ENCODE results near the gene PHF19. TPM values are rescaled to one million over a fixed set of nuclear protein-coding genes. Genes with fewer than 3 reads are reported as not detected.

The PHF19 gene
- polyA plus RNA-seq, 1 donor from 2014 or later: 4.9 TPM

DNA sequence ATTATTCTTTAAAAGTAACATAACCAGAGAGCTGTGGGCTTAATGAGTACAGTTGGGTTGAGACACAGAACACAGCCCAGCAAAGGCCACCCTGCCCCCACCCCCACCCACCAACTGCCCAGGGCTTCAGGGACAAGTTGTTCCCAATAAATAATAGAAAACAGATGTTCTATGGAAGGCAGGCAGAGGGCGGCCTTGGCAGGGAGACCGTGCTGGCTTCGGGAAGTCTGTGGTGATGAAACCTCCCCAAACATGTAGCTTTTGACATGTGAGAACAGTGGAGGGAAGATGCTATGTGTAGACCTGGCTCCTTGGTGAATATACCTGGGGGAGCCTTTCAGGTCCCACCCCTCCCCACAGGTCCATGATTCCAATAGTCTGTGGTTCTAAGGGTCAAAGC, 39.6 kb upstream of the PHF19 start:
- no peaks in the 10 kb centered on the region for H3K79me2 ChIP-seq (replicated peaks; ENCODE audit: insufficient read depth, low read length)
- no peaks in the 10 kb centered on the region for H3K36me3 ChIP-seq (ENCODE audit: insufficient read depth, low read length)
- H3F3A ChIP-seq (ENCODE audit: insufficient read depth, low read length, poor library complexity, severe bottlenecking): no peaks in the 10 kb centered on the region
- H3K9ac ChIP-seq (ENCODE audit: low read length): no peak overlapping the region
- no peak overlapping the region for H3K4me3 ChIP-seq (ENCODE audit: low read length)
- H3K9me3 ChIP-seq (ENCODE audit: low read length): no peaks in the 10 kb centered on the region
- TF ChIP-seq EZH2 (IDR thresholded peaks at IDR 0.05; ENCODE audit: borderline replicate concordance, insufficient read depth, low read length, poor library complexity, severe bottlenecking) (no peak), RAD21 (conservative IDR thresholded peaks at IDR 0.05) (peak; percentile 32)
- no peaks in the 10 kb centered on the region for H3K27me3 ChIP-seq (ENCODE audit: insufficient read depth, low read depth, low read length)
- H3K27ac ChIP-seq (ENCODE audit: low read length): no peak overlapping the region
- no peaks in the 10 kb centered on the region for H4K20me1 ChIP-seq (ENCODE audit: insufficient read depth)
- no peak overlapping the region for H2AFZ ChIP-seq (ENCODE audit: low read depth, low read length)
- no peaks in the 10 kb centered on the region for H3K9me2 ChIP-seq (ENCODE audit: insufficient read depth, low read length)
- no peak overlapping the region for H3K4me2 ChIP-seq (ENCODE audit: low read length)

DNA sequence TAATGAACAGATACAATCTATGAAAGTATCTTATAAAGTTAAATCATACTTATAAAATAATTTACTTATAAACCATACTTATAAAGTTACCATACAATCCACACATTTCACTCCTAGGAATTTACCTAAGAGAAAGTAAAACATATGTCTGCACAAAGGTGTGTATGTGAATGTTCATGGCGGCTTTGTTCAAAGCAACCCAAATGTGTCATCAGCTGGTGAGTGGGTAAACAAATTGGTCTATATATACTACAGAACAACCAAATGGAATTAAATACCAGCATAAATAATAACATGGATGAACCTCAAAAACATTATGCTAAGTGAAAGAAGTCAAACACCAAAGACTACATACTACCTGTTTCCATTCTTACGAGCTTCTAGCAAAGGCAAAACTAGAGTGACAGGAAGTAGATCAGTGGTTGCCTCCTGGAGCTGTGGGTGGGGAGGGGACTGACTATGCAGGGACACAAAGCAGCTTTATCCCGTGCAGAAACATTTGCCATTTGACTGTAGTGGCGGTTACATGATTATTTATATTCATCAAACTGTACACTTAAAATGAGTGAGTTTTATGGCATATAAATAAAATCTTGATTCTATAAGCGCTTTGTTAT, 39.0 kb upstream of the PHF19 start:
- Histone ChIP-seq H3K79me2 (replicated peaks; ENCODE audit: insufficient read depth, low read length) (no peaks in the 10 kb centered on the region), H3K27ac (ENCODE audit: low read length) (no peak overlapping the region), H3K9me2 (ENCODE audit: insufficient read depth, low read length) (no peaks in the 10 kb centered on the region), H3K27me3 (ENCODE audit: insufficient read depth, low read depth, low read length) (no peaks in the 10 kb centered on the region), H3K9ac (ENCODE audit: low read length) (no peak overlapping the region), H3F3A (ENCODE audit: insufficient read depth, low read length, poor library complexity, severe bottlenecking) (no peaks in the 10 kb centered on the region), H2AFZ (ENCODE audit: low read depth, low read length) (no peak overlapping the region), H3K9me3 (ENCODE audit: low read length) (no peaks in the 10 kb centered on the region), H3K4me3 (ENCODE audit: low read length) (no peak overlapping the region), H4K20me1 (ENCODE audit: insufficient read depth) (no peaks in the 10 kb centered on the region), H3K36me3 (ENCODE audit: insufficient read depth, low read length) (no peaks in the 10 kb centered on the region), H3K4me2 (ENCODE audit: low read length) (no peak overlapping the region)
- TF ChIP-seq POLR2AphosphoS5 (IDR thresholded peaks at IDR 0.05) (no peak), EZH2 (IDR thresholded peaks at IDR 0.05; ENCODE audit: borderline replicate concordance, insufficient read depth, low read length, poor library complexity, severe bottlenecking) (no peak), MXI1 (conservative IDR thresholded peaks at IDR 0.05; ENCODE audit: poor library complexity, severe bottlenecking) (no peak), TAF1 (IDR thresholded peaks at IDR 0.05; ENCODE audit: low read depth) (no peak), RAD21 (conservative IDR thresholded peaks at IDR 0.05) (no peak), SMC3 (conservative IDR thresholded peaks at IDR 0.05; ENCODE audit: poor library complexity) (no peak)

DNA sequence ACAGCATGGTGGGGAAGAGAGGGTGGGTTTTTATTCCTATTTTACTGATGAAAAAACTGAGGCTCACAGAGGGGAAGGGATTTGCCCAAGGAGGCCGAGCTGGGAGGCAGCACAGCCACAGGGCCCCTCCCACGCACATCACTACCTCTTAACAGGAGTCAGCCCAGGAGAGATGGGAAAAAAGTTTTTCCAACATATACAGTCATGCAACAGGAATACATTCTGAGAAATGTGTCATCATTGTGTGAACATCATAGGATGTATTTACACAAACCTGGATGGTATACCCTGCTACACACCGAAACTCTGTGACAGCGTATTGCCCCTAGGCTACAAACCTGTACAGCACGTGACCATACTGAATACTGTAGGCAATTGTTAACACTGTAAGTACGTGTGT, 38.0 kb upstream of the PHF19 start:
- H3K4me2 ChIP-seq (ENCODE audit: low read length): no peak overlapping the region
- no peaks in the 10 kb centered on the region for H3K79me2 ChIP-seq (replicated peaks; ENCODE audit: insufficient read depth, low read length)
- H3K36me3 ChIP-seq (ENCODE audit: insufficient read depth, low read length): no peaks in the 10 kb centered on the region
- no peaks in the 10 kb centered on the region for H3F3A ChIP-seq (ENCODE audit: insufficient read depth, low read length, poor library complexity, severe bottlenecking)
- no peak overlapping the region for H3K9ac ChIP-seq (ENCODE audit: low read length)
- H4K20me1 ChIP-seq (ENCODE audit: insufficient read depth): no peaks in the 10 kb centered on the region
- TF ChIP-seq, protein P1, sequence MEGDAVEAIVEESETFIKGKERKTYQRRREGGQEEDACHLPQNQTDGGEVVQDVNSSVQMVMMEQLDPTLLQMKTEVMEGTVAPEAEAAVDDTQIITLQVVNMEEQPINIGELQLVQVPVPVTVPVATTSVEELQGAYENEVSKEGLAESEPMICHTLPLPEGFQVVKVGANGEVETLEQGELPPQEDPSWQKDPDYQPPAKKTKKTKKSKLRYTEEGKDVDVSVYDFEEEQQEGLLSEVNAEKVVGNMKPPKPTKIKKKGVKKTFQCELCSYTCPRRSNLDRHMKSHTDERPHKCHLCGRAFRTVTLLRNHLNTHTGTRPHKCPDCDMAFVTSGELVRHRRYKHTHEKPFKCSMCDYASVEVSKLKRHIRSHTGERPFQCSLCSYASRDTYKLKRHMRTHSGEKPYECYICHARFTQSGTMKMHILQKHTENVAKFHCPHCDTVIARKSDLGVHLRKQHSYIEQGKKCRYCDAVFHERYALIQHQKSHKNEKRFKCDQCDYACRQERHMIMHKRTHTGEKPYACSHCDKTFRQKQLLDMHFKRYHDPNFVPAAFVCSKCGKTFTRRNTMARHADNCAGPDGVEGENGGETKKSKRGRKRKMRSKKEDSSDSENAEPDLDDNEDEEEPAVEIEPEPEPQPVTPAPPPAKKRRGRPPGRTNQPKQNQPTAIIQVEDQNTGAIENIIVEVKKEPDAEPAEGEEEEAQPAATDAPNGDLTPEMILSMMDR (IDR thresholded peaks at IDR 0.05; ENCODE audit: poor library complexity, severe bottlenecking): no peak
- TF ChIP-seq POLR2AphosphoS5 (IDR thresholded peaks at IDR 0.05) (no peak), REST (IDR thresholded peaks at IDR 0.05; ENCODE audit: borderline replicate concordance) (no peak), TAF1 (IDR thresholded peaks at IDR 0.05; ENCODE audit: low read depth) (no peak), EP300 (conservative IDR thresholded peaks at IDR 0.05; ENCODE audit: poor library complexity, severe bottlenecking) (no peak), EZH2 (IDR thresholded peaks at IDR 0.05; ENCODE audit: borderline replicate concordance, insufficient read depth, low read length, poor library complexity, severe bottlenecking) (no peak), MXI1 (conservative IDR thresholded peaks at IDR 0.05; ENCODE audit: poor library complexity, severe bottlenecking) (no peak), SMC3 (conservative IDR thresholded peaks at IDR 0.05; ENCODE audit: poor library complexity) (no peak), RAD21 (conservative IDR thresholded peaks at IDR 0.05) (no peak)
- H3K27me3 ChIP-seq (ENCODE audit: insufficient read depth, low read depth, low read length): no peaks in the 10 kb centered on the region
- H2AFZ ChIP-seq (ENCODE audit: low read depth, low read length): no peak overlapping the region
- H3K27ac ChIP-seq (ENCODE audit: low read length): no peak overlapping the region
- no peaks in the 10 kb centered on the region for H3K9me2 ChIP-seq (ENCODE audit: insufficient read depth, low read length)
- H3K4me3 ChIP-seq (ENCODE audit: low read length): no peak overlapping the region
- H3K9me3 ChIP-seq (ENCODE audit: low read length): no peaks in the 10 kb centered on the region

Data from neural cell (in vitro differentiated cells).